ENCODE results near the gene PSMB7.

The PSMB7 gene

DNA sequence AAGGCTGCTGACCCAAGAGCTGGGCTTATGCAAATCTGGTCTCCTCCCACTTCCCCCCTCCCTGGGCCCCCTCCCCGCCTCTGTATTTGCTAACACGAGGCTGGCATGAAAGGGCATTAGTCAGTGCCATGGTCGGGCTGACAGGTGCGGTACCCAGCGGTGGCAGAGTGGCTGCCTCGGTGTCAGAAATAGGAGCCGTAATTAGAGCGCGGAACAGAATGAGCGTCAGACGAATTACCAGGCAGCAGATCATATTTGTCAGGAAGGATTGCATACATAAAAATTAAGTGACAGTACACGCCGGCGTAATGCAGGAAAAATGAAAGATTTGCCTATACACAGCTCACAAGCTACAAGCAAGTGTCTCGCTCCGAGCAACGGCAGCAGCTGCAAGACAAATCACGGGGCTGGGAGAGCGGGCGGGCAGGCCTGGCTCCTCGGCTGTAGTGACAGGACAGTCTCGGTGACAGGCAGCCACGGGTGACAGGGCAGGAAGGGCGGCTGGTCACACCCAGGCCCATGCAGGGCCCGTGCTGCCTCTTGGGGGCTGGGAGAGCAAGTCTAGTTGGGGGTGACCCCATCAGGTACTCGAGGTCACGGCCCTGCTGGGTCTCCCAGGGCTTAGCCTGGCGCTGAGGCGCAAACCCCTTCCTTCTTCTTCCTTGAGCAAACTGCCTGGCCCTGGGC, 85.1 kb downstream of the PSMB7 start:
- TF ChIP-seq, protein P1, sequence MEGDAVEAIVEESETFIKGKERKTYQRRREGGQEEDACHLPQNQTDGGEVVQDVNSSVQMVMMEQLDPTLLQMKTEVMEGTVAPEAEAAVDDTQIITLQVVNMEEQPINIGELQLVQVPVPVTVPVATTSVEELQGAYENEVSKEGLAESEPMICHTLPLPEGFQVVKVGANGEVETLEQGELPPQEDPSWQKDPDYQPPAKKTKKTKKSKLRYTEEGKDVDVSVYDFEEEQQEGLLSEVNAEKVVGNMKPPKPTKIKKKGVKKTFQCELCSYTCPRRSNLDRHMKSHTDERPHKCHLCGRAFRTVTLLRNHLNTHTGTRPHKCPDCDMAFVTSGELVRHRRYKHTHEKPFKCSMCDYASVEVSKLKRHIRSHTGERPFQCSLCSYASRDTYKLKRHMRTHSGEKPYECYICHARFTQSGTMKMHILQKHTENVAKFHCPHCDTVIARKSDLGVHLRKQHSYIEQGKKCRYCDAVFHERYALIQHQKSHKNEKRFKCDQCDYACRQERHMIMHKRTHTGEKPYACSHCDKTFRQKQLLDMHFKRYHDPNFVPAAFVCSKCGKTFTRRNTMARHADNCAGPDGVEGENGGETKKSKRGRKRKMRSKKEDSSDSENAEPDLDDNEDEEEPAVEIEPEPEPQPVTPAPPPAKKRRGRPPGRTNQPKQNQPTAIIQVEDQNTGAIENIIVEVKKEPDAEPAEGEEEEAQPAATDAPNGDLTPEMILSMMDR (IDR thresholded peaks at IDR 0.05; ENCODE audit: control insufficient read depth, insufficient read depth, low read depth, low read length, missing control alignments), result no peak
- H3K4me3 ChIP-seq (ENCODE audit: control insufficient read depth, low read depth, low read length), result no peak overlapping the region
- no peak for DNase-seq (ENCODE audit: low read depth)

DNA sequence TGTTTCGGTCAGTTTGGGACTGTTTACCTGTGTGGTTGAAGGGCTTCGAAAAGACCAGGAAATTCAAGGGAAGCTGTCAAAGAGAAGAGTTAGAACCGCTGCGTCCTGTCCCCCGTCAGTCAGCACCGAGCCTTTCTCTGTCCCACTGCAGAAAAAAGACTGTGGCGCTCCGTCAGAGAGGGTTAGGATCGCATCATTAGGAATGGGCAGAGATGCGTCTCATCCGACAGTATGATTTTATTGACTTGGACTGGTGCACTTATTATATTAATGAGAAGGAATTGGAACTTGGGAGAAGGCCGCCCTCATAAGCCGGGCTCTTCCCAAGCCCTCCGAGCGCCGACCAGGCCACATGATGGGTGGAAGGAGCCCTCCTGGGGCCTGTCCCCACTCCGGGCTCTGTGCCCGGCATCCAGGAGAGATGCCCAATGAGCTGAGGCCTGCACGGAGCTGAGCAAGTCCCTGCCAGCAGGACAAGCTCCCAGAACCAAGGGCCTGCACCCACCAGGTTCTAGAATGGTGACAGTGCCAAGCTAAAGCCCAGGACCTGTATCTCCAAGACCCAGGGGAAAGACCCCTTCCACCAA, 85.9 kb downstream of the PSMB7 start:
- H3K4me3 ChIP-seq (ENCODE audit: control insufficient read depth, low read depth, low read length), result no peak overlapping the region
- TF ChIP-seq, protein P1 (IDR thresholded peaks at IDR 0.05; ENCODE audit: control insufficient read depth, insufficient read depth, low read depth, low read length, missing control alignments), result no peak
- no peak for DNase-seq (ENCODE audit: low read depth)

DNA sequence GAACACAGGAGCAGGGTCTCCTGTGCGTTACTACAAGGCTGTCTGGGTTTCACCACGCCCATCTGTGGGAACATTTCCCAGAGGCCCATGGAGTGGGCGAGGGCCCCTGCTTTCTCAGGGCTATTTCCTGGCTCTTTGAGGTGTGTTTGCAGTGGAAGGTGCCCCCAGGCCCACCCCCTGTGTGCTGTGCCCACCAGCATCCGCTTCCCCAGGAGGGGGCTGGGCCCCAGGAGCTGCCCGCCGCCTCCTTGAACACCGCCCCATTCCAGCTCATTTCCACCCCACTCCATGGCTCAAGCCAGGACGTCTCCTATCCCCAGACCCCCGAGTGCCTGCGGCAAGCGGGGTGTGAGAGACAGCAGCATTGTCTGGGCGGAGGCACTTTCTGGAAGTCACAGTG, 87.0 kb downstream of the PSMB7 start:
- TF ChIP-seq, protein P1 (IDR thresholded peaks at IDR 0.05; ENCODE audit: control insufficient read depth, insufficient read depth, low read depth, low read length, missing control alignments), result no peak
- no peak overlapping the region for H3K4me3 ChIP-seq (ENCODE audit: control insufficient read depth, low read depth, low read length)
- DNase-seq (ENCODE audit: low read depth), result no peak

DNA sequence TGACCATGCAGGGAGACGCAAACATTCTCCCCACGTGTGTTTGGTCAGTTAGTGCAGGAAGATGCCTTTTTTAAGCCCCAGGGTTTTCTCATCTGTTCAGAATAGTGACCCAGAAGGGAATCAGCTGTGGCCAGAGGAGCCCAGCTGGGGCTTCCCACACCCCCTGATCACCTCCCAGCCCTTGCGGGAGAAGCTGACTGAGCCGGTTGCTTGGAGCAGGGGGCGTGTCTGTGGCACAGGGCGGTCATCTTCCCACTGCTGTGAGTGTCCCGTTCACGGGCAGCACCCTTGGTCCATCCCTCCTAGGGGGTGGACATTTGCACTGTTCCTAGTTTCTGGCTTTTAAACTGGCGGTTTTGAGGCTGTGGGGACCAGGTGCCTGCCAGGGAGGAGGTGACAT, 87.8 kb downstream of the PSMB7 start:
- no peak for DNase-seq (ENCODE audit: low read depth)
- TF ChIP-seq, protein P1 (IDR thresholded peaks at IDR 0.05; ENCODE audit: control insufficient read depth, insufficient read depth, low read depth, low read length, missing control alignments), result no peak
- no peak overlapping the region for H3K4me3 ChIP-seq (ENCODE audit: control insufficient read depth, low read depth, low read length)

DNA sequence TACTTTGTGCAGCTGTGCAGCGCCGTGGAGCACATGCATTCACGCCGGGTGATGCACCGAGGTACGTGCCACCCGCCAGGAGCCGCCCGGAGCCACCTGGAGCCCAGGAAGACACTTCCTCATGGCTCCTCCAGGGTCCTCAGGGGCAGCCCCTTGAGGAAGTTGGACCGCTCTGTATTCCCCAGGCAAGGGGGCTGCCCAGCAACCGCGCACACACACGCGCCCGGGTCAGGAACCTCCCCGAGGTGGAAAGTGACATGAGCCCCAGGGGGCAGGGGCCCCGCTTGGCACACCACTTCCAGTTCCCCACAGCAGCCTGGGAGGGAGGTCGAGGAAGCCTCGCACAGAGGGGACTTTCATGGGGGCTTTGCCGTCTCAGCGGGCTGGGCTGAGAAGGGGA, 88.9 kb downstream of the PSMB7 start:
- TF ChIP-seq, protein P1 (IDR thresholded peaks at IDR 0.05; ENCODE audit: control insufficient read depth, insufficient read depth, low read depth, low read length, missing control alignments), result no peak
- no peak overlapping the region for H3K4me3 ChIP-seq (ENCODE audit: control insufficient read depth, low read depth, low read length)
- no peak for DNase-seq (ENCODE audit: low read depth)

DNA sequence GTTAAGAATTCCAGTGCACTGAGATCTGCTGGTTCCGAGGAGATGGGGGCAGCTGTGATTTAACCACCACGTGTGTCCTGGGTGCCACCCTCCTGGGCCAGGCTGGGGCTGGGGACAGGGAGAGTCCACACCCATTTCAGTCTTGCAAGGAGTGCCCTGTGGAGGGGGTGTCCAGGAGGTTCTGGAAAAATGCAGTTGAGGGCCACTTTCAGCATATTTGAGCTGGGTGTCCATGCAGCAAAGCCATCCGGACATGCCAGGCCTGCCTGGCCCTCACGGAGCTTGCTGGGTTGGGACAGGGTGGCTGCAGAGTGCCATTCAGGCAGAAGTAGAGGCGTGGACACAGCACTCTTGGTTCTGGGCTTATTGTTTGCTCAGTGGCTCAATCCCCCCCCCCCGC, 89.4 kb downstream of the PSMB7 start:
- no peak overlapping the region for H3K4me3 ChIP-seq (ENCODE audit: control insufficient read depth, low read depth, low read length)
- no peak for DNase-seq (ENCODE audit: low read depth)
- TF ChIP-seq, protein P1 (IDR thresholded peaks at IDR 0.05; ENCODE audit: control insufficient read depth, insufficient read depth, low read depth, low read length, missing control alignments), result no peak
